Measurements from ENCODE around the gene LHX3.

- no peak for TF ChIP-seq CTCF (IDR thresholded peaks at IDR 0.05)
- TF ChIP-seq NFE2L2 (conservative IDR thresholded peaks at IDR 0.05; ENCODE audit: low read length), result no peak
- no peak for TF ChIP-seq POLR2A (IDR thresholded peaks at IDR 0.05; ENCODE audit: low read length)
- TF ChIP-seq POLR2AphosphoS2 (conservative IDR thresholded peaks at IDR 0.05; ENCODE audit: low read length), result no peak
These were observed 27.7 kb downstream of the LHX3 start for GRCh38 chr9:136177224-136177623.
